Gastrocnemius medialis (tissue), 4 donors: Measurements from ENCODE around the gene USP28.

Source experiments
- CTCF ChIP-seq, 5 experiments: fragments of 450-650 bp in 3 of 5; fragments of 200-600 bp in 2 of 5; sonication (generic) in 2 of 5; IDR thresholded peaks in 4 of 5; conservative IDR thresholded peaks in 1 of 5; 1 replicate in 4 of 5; 2 replicates in 1 of 5; pipeline ENCODE4 v1.5.1; 2016 to 2019; ENCODE audit warnings: antibody characterized with exemption in 5 of 5, mild to moderate bottlenecking in 3 of 5, moderate library complexity in 3 of 5
- POLR2A ChIP-seq, 2 donors: fragments of 450-650 bp; IDR thresholded peaks; one replicate each; pipeline ENCODE4 v1.6.1; 2017; ENCODE audit warnings: antibody characterized with exemption in 2 of 2, mild to moderate bottlenecking in 2 of 2, moderate library complexity in 2 of 2

GRCh38 chr11:113802621-113803020 is 72.8 kb downstream of the USP28 start:
- TF ChIP-seq CTCF (IDR thresholded peaks at IDR 0.05 in 4 of 5, conservative IDR thresholded peaks at IDR 0.05 in 1 of 5) = no peak
- TF ChIP-seq POLR2A (IDR thresholded peaks at IDR 0.05) = no peak
